GM23338 (cell line): ENCODE results near the gene LIMCH1. TPM values are rescaled to one million over a fixed set of nuclear protein-coding genes. Genes with fewer than 3 reads are reported as not detected.

Experiments used
- ATAC-seq: fragments of 200-7000 bp; cut with Tn5 transposase; 3 replicates; pipeline ENCODE4 v1.9.1; 2020
- DNase-seq: peaks from one replicate; pipeline ENCODE4 v3.0.0-alpha.2; 2015; ENCODE audit warnings: low spot score
- H2AFZ ChIP-seq: fragments of 200-600 bp; sonication (generic); 2 replicates; pipeline ENCODE4 v1.8.0; 2016; ENCODE audit warnings: antibody characterized with exemption, mild to moderate bottlenecking, moderate library complexity
- H3F3A ChIP-seq: fragments of 200-600 bp; sonication (generic); replicated peaks from 2 replicates; pipeline ENCODE4 v1.8.0; 2017; ENCODE audit warnings: antibody characterized with exemption, mixed run types, low read depth
- H3K27ac ChIP-seq: fragments of 200-600 bp; sonication (generic); 2 replicates; pipeline ENCODE4 v1.6.1; 2016; ENCODE audit warnings: low read depth
- H3K27me3 ChIP-seq: fragments of 200-600 bp; sonication (generic); 2 replicates; pipeline ENCODE4 v1.8.0; 2016; ENCODE audit warnings: mild to moderate bottlenecking, mixed run types, moderate library complexity; ENCODE audit not compliant: insufficient read depth
- H3K36me3 ChIP-seq: fragments of 200-600 bp; sonication (generic); 2 replicates; pipeline ENCODE4 v1.8.0; 2016; ENCODE audit warnings: mild to moderate bottlenecking; ENCODE audit not compliant: insufficient read depth
- H3K4me1 ChIP-seq: fragments of 200-600 bp; sonication (generic); 2 replicates; pipeline ENCODE4 v1.8.0; 2016; ENCODE audit warnings: mild to moderate bottlenecking, moderate library complexity; ENCODE audit not compliant: insufficient read depth
- H3K4me2 ChIP-seq: fragments of 200-600 bp; sonication (generic); 2 replicates; pipeline ENCODE4 v1.7.1; 2017; ENCODE audit warnings: mixed run types
- H3K4me3 ChIP-seq: fragments of 200-600 bp; sonication (generic); 2 replicates; pipeline ENCODE4 v1.6.1; 2016; ENCODE audit warnings: mixed run types
- H3K79me2 ChIP-seq: fragments of 200-600 bp; sonication (generic); replicated peaks from 2 replicates; pipeline ENCODE4 v1.8.0; 2017; ENCODE audit warnings: mild to moderate bottlenecking; ENCODE audit not compliant: insufficient read depth
- H3K9me2 ChIP-seq: fragments of 200-600 bp; sonication (generic); 2 replicates; pipeline ENCODE4 v1.8.0; 2017; ENCODE audit not compliant: insufficient read depth
- H4K20me1 ChIP-seq: fragments of 200-600 bp; sonication (generic); replicated peaks from 2 replicates; pipeline ENCODE4 v1.8.0; 2017; ENCODE audit warnings: mild to moderate bottlenecking; ENCODE audit not compliant: insufficient read depth
- H3K27ac Mint-ChIP-seq: 2 replicates; pipeline ENCODE4 v1.8.0; 2020; ENCODE audit warnings: inconsistent platforms, mild to moderate bottlenecking, moderate library complexity, mixed read lengths
- H3K27me3 Mint-ChIP-seq: 3 replicates; pipeline ENCODE4 v1.8.0; 2022; ENCODE audit warnings: low read depth, mild to moderate bottlenecking, moderate library complexity, mixed read lengths, inconsistent platforms; ENCODE audit not compliant: insufficient read depth, poor library complexity
- H3K36me3 Mint-ChIP-seq: 3 replicates; pipeline ENCODE4 v1.8.0; 2021; ENCODE audit warnings: low read depth, mild to moderate bottlenecking, inconsistent platforms, moderate library complexity, mixed read lengths
- H3K4me1 Mint-ChIP-seq: 3 replicates; pipeline ENCODE4 v1.8.0; 2020; ENCODE audit warnings: mild to moderate bottlenecking, inconsistent platforms, mixed read lengths
- H3K4me3 Mint-ChIP-seq: 3 replicates; pipeline ENCODE4 v1.8.0; 2021; ENCODE audit warnings: moderate library complexity, mild to moderate bottlenecking, inconsistent platforms, mixed read lengths
- H3K9me3 Mint-ChIP-seq: 3 replicates; pipeline ENCODE4 v1.8.0; 2020; ENCODE audit warnings: moderate library complexity, mild to moderate bottlenecking, inconsistent platforms, mixed read lengths
- EZH2phosphoT487 ChIP-seq: fragments of 200-600 bp; sonication (generic); IDR thresholded peaks from one replicate; pipeline ENCODE4 v1.8.1; 2018; ENCODE audit warnings: antibody characterized with exemption; ENCODE audit not compliant: unreplicated experiment
- ZNF114 ChIP-seq: fragments of 250-450 bp; sonication (Bioruptor Pico); IDR thresholded peaks from 2 replicates; pipeline ENCODE4 v1.5.0; 2020; ENCODE audit warnings: mild to moderate bottlenecking, moderate library complexity
- ZNF331 ChIP-seq: fragments of 250-450 bp; sonication (Bioruptor Pico); IDR thresholded peaks from 2 replicates; pipeline ENCODE4 v1.5.0; 2020; ENCODE audit warnings: low read depth, mild to moderate bottlenecking, moderate library complexity
- polyA plus RNA-seq: library from polyadenylated mRNA; unstranded; fragments of >200 nt; fragmentation: Nextera tagmentation; extraction: Ambion mirVana; gene quantifications from 2 replicates; pipeline ENCODE4 v1.2.1, GENCODE V29; 2016
- total RNA-seq: library from RNA; depleted of rRNA; stranded (reverse); fragments of >200 nt; shearing (Covaris generic); gene quantifications from 2 replicates; pipeline ENCODE4 v1.2.3, GENCODE V29; 2014
- TF ChIP-seq, protein P1 (sequence below): fragments of 250-450 bp; sonication (Bioruptor Pico); IDR thresholded peaks from 2 replicates; pipeline ENCODE4 v1.5.0; 2020; ENCODE audit warnings: mild to moderate bottlenecking, moderate library complexity
- TF ChIP-seq, protein P2 (sequence below), 2 experiments: fragments of 200-600 bp in 1 of 2; sonication (generic) in 1 of 2; conservative IDR thresholded peaks; 2 replicates each; pipeline versions ENCODE4 v1.5.1 to v1.6.1; 2016 to 2017; ENCODE audit warnings: antibody characterized with exemption in 2 of 2, low read depth in 2 of 2, mild to moderate bottlenecking in 2 of 2, moderate library complexity in 1 of 2

Gene LIMCH1
- total and polyA plus RNA-seq, 2 experiments from 2014 or later, result 1.5 TPM

DNA sequence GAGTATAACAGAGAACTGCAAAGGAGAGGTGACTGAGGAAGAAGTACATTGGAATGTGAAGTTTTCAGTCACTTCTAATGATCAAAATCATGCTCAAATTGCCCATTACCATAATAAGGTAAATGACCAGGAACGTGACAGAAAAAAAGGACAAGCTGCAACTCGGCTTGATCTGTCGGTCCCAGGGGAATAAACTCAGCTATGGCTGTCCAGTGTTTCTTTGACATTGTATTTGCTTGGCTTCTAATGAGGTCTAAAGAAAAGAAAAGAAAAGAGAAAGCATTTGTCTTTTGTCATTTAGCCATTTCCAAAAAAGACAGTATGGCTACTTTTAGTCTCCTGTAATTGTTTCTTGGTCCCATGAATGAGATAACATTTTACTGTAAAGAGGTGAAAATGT is 185.3 kb downstream of the LIMCH1 start:
- Mint-ChIP-seq H3K27ac (no peak overlapping the region), H3K27me3 (no peaks in the 10 kb centered on the region), H3K4me3 (no peak overlapping the region), H3K36me3 (no peaks in the 10 kb centered on the region), H3K4me1 (no peaks in the 10 kb centered on the region), H3K9me3 (peaks cover 5% of the 10 kb centered on the region; the same call in 2 of the 3 replicates)
- Histone ChIP-seq H3F3A (no peaks in the 10 kb centered on the region), H3K79me2 (no peaks in the 10 kb centered on the region), H3K27me3 (peaks cover 17% of the 10 kb centered on the region), H3K4me3 (no peak overlapping the region), H3K36me3 (no peaks in the 10 kb centered on the region), H3K4me2 (no peak overlapping the region), H4K20me1 (no peaks in the 10 kb centered on the region), H3K9me2 (no peaks in the 10 kb centered on the region), H3K27ac (no peak overlapping the region), H2AFZ (no peak overlapping the region), H3K4me1 (no peaks in the 10 kb centered on the region)
- TF ChIP-seq, protein P1, sequence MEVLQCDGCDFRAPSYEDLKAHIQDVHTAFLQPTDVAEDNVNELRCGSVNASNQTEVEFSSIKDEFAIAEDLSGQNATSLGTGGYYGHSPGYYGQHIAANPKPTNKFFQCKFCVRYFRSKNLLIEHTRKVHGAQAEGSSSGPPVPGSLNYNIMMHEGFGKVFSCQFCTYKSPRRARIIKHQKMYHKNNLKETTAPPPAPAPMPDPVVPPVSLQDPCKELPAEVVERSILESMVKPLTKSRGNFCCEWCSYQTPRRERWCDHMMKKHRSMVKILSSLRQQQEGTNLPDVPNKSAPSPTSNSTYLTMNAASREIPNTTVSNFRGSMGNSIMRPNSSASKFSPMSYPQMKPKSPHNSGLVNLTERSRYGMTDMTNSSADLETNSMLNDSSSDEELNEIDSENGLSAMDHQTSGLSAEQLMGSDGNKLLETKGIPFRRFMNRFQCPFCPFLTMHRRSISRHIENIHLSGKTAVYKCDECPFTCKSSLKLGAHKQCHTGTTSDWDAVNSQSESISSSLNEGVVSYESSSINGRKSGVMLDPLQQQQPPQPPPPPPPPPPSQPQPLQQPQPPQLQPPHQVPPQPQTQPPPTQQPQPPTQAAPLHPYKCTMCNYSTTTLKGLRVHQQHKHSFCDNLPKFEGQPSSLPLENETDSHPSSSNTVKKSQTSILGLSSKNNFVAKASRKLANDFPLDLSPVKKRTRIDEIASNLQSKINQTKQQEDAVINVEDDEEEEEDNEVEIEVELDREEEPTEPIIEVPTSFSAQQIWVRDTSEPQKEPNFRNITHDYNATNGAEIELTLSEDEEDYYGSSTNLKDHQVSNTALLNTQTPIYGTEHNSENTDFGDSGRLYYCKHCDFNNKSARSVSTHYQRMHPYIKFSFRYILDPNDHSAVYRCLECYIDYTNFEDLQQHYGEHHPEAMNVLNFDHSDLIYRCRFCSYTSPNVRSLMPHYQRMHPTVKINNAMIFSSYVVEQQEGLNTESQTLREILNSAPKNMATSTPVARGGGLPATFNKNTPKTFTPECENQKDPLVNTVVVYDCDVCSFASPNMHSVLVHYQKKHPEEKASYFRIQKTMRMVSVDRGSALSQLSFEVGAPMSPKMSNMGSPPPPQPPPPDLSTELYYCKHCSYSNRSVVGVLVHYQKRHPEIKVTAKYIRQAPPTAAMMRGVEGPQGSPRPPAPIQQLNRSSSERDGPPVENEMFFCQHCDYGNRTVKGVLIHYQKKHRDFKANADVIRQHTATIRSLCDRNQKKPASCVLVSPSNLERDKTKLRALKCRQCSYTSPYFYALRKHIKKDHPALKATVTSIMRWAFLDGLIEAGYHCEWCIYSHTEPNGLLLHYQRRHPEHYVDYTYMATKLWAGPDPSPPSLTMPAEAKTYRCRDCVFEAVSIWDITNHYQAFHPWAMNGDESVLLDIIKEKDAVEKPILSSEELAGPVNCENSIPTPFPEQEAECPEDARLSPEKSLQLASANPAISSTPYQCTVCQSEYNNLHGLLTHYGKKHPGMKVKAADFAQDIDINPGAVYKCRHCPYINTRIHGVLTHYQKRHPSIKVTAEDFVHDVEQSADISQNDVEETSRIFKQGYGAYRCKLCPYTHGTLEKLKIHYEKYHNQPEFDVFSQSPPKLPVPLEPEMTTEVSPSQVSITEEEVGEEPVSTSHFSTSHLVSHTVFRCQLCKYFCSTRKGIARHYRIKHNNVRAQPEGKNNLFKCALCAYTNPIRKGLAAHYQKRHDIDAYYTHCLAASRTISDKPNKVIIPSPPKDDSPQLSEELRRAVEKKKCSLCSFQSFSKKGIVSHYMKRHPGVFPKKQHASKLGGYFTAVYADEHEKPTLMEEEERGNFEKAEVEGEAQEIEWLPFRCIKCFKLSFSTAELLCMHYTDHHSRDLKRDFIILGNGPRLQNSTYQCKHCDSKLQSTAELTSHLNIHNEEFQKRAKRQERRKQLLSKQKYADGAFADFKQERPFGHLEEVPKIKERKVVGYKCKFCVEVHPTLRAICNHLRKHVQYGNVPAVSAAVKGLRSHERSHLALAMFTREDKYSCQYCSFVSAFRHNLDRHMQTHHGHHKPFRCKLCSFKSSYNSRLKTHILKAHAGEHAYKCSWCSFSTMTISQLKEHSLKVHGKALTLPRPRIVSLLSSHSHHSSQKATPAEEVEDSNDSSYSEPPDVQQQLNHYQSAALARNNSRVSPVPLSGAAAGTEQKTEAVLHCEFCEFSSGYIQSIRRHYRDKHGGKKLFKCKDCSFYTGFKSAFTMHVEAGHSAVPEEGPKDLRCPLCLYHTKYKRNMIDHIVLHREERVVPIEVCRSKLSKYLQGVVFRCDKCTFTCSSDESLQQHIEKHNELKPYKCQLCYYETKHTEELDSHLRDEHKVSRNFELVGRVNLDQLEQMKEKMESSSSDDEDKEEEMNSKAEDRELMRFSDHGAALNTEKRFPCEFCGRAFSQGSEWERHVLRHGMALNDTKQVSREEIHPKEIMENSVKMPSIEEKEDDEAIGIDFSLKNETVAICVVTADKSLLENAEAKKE (CRISPR knock-in tag), result no peak
- TF ChIP-seq ZNF114 (no peak), ZNF331 (CRISPR knock-in tag) (no peak), EZH2phosphoT487 (no peak)
- TF ChIP-seq, protein P2, sequence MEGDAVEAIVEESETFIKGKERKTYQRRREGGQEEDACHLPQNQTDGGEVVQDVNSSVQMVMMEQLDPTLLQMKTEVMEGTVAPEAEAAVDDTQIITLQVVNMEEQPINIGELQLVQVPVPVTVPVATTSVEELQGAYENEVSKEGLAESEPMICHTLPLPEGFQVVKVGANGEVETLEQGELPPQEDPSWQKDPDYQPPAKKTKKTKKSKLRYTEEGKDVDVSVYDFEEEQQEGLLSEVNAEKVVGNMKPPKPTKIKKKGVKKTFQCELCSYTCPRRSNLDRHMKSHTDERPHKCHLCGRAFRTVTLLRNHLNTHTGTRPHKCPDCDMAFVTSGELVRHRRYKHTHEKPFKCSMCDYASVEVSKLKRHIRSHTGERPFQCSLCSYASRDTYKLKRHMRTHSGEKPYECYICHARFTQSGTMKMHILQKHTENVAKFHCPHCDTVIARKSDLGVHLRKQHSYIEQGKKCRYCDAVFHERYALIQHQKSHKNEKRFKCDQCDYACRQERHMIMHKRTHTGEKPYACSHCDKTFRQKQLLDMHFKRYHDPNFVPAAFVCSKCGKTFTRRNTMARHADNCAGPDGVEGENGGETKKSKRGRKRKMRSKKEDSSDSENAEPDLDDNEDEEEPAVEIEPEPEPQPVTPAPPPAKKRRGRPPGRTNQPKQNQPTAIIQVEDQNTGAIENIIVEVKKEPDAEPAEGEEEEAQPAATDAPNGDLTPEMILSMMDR (conservative IDR thresholded peaks at IDR 0.05; ENCODE audit: low read depth in 2 of 2), result no peak
- ATAC-seq (no peak), DNase-seq (no peak)
